Hematopoietic multipotent progenitor cell treated with erythropoietin and hydrocortisone succinate and interleukin-3 and kit ligand, for 15 days (in vitro differentiated cells): ENCODE measurements around the gene PDE2A.

ENCODE experiments used
- DNase-seq: peaks from one replicate; pipeline ENCODE4 v3.0.0-alpha.2; 2015; ENCODE audit warnings: low spot score

Gene PDE2A

DNA sequence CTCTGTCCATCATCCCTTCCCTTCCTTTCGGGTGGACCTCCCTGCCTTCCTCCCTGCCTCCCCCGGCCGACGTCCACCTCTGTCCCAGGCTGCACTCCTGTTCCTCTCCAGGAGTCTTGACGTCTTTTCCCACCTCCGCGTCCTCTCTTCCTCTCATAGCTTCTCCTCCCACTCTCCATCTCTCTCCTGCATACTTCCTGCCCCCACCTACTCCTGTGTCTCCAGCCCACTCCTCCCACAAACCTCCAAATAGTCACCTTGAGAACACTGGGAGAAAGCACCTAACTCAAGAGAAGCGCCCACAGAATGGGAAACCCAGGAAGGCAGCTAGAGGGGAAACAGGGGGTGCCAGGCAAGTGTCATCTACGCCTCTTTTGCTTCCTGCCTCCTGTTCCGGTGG is 60.8 kb downstream of the PDE2A start:
- DNase-seq, result no peak

DNA sequence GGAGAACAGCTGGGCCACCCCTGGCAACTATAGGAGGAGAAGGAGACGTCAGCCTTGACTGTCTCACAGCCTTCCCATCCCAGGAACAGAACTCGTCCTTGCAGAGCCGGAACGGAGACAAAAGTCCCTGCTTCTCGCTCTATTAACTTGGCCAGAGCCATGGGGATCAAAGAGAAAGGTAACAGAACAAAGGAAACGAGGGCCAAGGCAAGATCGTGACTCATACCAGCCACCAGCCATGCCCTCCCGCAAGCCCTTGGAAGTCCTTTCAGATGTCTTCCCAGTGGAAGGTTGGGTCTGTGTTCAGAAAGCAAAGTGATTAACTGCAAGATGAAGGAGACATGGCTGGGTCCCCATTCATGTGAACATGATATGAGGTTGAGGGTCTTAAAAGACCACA is 64.7 kb downstream of the PDE2A start:
- DNase-seq, result no peak

DNA sequence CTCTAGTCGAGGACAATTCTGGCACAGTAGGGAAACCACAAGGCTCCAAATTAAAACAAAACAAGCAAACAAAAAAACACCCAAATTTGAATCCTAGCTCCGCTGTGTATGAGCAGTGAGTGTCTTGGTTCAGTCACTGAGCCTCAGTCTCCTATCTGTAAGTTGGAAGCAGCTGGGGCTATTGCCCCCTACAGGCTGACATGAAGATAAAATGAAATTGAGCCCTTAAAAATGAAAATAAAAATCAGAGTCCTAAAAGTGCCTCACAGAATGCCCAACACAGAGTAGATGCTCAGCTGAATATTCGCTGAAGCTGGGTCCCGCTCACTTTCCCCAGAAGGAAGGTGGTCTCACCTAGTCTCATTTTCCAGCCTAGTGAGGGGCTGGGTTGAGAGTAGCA is 65.2 kb downstream of the PDE2A start:
- DNase-seq, result peak; percentile 21

DNA sequence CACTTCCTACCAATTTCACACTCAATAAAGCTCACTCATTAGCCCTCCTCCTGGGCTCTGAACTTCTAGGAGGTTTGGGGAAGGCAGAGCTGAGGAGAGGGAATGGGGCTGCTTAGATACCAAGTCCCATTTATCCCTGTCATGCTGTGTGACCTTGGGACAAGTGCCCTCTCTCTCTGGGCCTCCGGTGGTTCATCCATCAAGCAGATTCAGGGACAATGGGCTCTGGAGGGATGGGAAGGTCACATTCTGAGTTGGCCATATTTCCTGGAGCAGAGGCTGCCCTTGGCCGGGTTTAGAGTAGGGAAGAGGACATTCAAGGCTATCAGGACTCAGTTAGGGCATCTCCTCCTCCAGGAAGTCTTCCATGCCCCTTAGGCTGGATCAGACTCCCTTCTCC is 66.7 kb downstream of the PDE2A start:
- no peak for DNase-seq

DNA sequence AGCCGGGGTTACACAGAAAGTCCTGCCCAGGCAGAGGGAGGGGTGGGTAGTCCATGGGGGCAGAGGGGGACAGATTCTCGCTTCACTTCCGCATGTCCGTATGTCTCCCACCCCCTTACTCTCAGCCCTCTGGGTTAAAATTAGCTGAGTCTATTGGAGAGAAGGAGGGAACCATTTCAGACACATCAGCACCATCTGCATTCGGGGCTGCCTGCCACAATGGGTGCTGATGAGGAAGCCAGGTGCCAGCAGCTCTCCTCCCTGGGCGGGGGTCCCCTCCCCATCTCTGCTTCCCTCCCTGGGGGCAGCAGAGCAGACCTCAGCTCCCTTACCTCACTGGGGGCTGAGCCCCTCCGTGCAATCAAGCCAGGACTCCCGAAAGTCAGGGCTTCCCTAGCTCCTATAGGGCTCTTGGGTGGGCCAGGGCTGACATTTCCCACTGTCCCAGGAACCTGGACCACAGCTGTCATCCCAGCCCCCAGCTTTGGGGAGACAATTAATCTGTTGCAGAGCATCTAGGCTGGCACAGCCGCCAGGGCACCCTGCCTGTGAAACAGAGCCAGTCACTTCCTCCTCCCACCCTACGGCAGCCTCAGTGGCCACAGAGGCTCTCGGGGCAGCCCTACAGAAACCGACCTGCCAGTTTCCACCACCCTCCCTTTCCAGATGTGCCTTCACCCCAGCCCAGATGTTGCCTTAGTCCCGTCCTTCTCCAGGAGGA is 67.3 kb downstream of the PDE2A start:
- DNase-seq, result no peak

DNA sequence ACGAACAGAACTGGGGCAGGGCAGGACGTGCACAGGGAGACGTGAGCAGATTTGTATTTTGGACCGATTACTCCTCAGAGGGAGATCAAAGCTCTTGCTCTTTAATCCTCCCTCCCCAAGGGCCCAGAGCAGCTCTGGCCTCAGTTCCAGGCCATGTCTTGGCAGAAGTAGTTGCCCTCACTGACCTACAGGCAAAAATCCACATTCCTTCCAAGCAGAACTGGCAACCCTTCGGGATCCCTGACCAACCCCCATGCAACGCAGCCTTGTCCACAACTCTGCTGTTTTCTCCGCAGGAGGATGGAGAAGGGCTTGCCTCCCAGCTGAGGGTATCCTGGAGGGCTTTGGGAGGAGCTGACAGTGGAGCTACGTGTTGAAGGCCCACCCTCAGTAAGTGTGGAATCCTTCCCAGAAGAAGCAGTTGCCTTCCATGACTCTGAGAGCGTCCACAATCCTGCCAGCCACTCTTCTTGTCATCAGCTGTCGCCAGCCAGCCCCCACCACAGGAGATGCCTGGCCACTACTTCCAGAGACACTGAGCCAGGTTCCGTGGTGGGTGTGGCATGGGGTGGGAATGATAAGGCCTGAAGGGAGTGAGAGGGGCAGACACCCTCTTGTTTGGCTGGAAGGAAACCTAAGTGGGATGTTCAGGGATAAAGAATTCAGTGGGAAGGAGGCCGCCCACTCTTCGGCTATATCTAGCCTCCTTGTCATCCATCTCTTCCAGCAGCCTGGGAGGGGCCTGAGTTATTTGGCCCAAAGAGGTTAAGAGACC is 68.1 kb downstream of the PDE2A start:
- DNase-seq, result no peak

DNA sequence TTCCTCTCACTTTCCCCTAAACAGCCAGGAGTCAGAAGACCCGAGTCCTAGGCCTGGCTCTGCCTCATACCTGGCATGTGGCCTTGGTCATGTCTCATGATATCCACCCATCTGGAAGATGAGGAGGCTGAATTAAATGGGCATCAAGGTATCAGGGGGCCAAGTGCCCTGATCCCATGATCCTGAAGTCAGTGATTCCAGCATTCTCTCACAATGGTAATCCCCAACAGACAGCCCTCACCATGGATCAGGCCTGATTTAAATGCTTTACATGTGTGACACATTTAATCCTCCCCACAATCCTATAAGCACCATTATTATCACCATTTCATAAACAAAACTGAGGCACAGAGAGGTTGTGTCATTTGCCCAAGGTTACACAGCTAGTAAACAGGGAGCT is 70.0 kb downstream of the PDE2A start:
- DNase-seq, result no peak

DNA sequence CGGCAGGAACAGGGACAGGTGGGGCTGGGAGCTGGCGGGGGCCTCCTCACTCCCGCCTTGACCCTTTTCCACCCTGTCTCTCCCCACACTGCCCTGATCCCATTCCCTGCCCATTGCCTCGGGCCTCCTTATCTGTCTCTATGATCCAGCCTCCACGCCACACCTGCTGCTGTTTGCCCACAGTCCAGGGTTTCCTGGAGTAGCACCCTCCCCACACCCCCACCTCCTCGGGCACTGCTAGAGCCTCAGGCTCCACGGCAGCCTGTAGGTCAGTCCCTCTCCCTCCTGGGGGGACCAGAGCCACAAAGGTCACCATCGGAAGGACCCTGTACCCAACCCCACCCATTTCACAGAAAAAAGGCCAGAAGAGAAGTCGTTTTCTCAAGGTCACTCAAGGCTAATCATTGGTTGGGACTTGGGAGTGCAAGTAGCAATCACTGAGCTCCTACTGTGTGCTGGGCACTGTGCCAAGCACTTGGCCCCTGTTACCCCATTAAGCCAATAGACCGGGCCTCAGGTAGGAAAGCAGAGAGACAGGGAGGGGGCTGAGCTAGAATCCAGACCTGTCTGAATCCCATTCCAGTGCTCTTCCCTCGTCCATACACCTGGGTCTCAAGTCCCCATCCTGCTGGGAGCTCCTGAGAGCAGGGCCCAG is 71.8 kb downstream of the PDE2A start:
- no peak for DNase-seq

DNA sequence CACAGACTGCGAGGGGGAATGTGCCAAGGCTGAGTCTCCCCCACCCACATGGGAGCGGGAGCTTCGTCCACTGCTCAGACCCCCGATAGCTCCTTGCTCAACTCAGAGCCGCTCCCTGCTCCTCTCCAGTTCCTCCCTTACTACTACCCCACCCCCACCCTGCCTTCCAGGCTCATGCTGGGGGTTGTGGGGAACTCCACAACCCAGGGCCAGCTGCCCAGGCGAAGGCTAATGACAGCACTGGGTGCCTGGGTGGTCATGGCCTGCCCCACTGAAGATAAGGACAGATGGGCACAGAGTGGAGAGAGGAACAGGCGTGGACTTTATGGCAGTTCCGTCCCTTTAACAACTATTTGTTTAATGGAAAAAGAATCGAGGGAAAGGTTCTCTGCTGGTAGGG is 73.7 kb downstream of the PDE2A start:
- no peak for DNase-seq

DNA sequence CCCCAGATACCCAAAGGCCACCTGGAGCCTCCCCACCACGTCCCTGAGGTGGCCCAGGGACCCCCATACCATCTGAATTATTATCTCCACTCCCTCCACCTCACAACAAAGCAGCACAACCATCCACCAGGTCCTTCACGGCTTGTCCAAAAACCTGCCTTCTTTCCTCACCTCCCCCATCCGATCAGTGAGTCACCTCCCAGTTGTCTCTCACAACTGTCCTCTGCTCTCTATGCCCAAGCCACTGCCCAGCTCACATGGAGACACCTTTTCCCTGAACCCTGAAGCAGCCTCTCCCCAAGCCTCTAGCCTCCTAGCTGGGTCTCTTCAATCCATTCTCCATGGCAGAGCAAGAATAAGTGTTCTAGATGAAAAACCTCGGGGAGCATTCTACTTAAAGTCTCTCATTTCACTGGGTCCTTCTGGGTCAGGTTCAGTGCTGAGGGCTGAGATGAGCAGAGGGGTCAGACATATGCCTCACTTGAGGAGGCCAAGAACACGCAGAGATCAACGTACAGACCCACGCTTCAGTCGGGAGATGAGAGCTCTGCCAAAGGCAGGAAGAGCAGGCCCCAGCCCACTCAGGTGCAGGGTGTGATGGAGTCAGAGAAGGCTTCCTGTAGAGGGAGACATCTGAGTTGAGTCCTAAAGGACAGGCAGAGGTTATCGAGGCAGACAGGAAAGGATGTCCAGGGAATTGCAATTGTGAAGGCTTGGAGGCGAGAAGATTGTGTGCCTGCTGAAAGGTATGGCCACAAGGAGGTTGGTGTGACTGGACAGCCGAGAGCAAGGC is 74.7 kb downstream of the PDE2A start:
- no peak for DNase-seq

DNA sequence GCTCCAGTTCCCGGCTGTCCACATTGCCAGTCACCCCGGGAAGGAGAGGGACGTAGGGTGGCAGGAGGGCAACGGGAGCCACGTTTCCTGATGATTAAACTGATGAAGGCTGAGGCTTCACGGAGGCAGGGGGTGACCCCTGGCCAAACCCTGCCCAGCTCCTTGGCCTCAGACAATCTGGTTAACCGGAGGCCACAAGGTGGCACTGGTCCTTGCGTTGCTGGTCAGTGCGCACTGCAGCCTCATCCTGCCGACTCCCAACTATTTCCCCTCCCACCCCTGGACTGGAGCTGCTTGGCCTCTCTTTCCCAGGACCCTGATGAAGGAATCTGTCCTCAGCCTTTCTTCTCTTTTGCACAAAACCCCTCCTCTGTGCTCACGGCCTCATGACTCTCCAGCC is 75.3 kb downstream of the PDE2A start:
- no peak for DNase-seq

DNA sequence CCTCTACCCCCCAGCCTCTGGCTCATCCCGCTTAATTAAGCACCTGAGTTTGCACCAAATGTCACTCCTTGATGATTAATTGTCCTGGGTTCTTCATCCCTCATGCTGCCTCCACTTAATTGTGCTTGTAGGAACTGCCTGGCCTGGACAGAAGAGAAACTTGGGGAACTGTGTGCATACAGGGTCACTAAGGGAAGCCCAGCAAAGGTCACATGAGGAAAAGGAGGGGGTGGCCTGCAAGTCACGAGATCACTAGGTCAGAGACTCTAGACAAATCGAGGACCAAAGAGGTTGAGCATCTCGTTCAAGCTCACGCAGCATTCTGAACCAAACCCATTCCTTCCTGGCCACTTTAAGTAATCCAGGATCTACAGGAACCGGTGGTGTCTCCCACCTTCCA is 75.8 kb downstream of the PDE2A start:
- no peak for DNase-seq

DNA sequence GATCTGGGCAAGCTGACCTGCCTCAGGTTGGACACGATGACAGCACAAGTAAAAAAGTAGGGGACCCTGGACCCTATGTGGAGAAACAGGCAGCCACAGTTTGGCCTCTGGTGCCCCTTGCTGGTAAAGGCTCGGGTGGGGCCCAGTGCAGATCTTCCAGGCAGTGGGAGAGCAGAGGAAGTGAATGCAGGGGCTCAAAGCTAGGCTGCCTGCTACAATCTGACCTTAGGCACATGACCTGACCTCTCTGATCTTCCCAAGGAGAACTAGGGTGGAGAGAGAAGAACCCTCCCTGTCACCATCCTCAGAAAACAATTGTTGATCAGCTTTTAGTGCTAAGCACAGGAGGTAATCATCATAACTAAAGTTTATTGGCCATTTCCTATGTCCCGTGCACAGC is 76.5 kb downstream of the PDE2A start:
- no peak for DNase-seq

DNA sequence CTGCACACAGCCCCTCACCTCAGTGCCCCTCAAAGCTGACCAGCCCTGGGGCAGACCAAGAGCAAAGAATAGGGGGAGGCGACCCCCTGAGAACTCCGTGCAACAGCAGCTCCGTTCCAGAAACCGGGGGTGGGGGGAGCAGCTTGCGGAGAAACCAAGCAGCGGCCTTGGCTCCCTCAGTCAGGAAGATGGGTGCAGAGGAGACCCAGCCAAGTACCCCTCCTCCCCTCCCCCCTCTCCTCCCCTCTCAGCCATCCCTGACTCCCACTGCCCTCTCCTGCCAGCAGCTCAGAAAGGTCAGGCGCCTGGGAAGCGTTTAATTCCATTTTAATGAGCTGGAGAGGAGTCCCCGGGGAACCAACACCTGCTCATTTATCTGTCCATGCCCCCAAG is 78.9 kb downstream of the PDE2A start:
- DNase-seq, result no peak

DNA sequence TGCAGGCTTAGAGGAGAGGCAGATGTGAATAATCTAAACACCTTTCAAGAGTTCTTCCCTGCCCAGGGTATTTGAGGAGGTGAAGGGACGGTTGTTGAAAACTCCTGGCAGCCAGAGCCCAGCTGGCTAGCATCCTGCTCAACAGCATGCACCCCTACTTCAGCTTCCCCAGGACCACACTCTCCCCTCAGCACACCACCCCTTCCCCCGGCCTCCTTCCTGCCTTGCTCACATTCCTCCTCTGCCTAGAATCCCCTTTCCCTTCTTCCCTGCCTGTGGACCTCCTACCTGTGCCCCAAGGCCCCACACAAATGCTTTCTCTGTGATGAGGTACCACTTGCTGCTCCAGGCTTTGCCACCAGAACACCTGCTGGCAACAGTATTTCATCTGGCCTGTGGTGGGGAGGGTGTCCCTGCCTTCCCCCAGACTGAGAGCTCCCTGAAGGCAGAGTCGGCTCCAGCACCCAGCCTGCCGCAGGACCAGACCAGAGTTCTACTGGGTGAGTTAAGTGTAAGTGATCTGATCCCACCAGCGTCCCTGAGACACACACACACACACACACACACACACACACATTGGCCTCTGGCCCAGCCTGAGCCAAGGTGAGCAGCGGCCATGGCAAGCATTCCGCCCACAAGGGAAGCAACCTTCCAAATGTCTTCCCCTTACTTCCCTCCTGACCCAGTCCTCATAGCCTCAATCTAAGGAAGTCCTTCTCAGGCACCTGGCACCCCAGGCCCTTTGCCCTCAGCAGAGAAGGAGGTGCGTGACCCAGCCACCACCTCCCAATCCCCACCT is 79.5 kb downstream of the PDE2A start:
- DNase-seq, result no peak

DNA sequence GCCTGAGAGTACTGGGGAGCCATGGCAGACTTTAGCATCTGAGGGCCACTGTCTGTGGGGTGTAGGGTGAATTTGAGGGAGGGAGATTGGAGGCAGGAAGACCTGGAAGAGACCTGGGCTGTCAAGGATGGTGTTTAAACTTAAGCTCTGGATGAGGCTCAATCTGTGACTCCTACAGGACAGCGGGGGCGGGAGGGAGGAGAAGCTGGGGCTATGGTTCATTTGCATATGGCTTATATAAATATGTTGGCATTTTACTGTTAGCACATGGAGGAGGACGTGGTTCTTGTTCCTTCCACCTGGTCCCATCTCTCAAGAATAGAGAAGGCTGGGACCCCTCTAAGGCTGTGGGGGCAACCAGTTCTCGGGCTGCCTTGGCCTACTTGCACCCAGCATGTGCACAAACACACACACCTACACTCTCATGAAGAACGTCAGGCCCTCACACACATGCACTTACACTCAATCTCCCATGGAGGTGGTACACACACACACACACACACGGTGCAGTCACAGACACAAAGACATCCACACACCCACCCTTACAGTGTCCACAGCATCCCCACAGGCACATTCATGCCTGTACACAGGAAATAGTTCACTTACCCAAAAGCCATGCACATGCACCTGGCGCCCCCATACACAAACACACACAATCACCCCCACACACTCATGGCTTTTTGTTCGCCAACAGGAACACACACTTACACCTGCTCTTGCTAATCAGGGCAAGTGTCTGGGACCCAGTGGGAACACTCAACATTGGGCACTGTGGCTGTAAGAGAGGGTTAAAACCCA is 81.3 kb downstream of the PDE2A start:
- DNase-seq, result no peak

DNA sequence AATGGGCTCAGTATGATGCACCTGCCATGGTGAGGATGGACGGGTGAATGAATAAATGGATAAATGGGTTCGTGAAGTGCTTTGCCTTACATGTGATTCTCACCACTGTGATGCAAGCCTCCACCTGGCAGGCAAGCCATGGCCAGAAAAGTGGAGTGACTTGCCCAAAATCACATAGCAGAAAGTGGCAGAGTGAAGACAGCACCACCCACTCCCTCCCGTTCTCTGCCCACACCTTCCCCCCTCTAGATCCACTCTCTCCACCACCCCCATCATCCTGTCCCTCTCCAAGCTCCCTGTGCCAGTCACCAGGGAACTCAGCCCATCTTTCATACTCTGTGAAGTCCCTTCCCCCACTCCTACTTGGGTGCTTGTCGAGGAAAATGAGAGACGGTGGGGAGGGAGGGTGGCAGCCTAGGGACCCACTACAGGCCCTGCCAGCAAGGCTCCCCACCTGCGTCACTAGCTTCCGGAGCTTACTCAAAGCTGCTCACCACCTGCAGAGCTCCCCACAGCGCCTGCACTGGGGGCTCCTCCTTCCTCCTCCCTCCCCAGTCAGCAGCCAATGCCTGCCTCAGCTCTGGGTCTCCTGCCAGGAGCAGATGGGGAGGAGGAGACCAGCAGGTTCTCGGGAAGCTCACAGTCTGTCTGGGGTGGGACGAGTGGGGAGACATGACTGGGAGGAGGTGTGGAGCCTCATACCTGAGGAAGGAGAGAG is 82.3 kb downstream of the PDE2A start:
- no peak for DNase-seq

DNA sequence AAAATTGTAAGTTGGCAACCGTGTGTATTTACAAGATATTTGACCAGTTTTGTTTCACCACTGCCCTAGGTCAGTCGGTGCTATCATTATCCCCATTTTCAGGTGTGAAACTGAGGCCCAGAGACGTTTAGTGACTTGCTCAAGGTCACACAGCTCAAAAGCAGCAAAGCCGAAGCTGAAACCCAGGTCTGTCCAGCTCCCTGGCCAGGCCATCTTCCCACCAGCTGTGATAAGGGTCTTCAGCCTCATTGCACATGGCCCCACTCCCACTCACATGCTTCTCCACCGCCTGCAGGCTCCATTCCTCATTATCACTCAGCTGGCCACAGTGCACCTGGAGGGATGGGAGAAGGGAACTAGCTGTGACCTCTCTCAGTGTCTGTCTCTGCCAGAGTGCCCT is 83.2 kb downstream of the PDE2A start:
- no peak for DNase-seq

DNA sequence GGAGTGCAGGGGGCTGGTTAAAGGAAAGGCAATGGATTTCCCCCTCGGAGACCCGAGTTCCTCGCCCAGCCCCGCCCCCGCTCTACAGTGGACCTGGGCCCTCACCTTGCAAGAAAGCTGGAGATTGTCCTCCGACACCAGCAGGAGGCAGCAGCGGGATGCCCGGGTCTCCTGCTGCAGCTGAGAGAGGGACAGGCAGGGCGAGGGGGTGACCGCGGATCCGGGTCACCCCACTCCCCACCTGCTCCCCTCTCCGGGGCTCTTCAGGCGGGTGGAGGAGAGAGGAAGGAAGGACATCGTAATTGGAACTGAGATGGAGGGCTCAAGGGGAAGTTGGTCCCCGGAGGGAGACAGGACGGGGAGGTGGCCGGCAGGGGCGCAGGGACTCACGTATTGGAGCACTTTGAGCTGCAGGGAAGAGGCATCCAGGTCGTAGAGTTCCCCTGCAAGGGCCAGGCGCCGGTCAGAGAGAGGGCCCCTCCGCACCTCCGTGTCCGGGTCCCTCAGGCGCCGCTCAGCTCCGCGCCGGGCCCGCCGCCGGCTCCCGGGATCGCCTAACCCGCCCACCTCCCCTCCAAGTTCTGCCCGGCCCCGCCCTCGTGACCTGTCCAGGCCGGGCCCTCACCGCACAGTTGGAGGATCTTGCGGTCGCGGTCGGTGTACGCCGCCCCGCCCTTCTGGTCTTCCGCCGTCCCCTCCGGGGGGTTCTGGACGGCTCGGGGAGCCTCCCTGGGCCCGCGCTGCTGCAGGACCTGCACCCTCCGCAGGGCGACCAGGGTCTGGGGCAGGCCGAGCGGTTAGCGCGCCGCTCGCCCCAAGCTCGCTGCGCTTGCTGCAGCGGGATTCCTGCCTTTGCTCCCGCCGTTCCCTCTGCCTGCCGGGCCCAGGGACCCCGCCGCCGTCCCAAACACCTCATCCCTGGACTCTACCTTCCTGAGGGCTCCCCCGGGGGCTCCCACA is 84.1 kb downstream of the PDE2A start:
- DNase-seq, result no peak
